Panc1 (cell line): ENCODE measurements around the gene RHBDL3. TPM values are rescaled to one million over a fixed set of nuclear protein-coding genes. Genes with fewer than 3 reads are reported as not detected.

Experiments used
- ATAC-seq: fragments of 200-7000 bp; cut with Tn5 transposase; 2 replicates; pipeline ENCODE4 v1.9.1; 2020; ENCODE audit warnings: mild to moderate bottlenecking, moderate library complexity
- BruUV-seq: library from RNA; stranded (reverse); fragments of 400-500 nt; replicated peaks from 2 replicates; lab custom pipeline; 2021; lab: Mats Ljungman, UMichigan
- CTCF ChIA-PET: fragments of 300-600 bp; sonication (Branson Sonifier 250); formaldehyde crosslinking; loops from one replicate; lab custom pipeline; 2022; ENCODE audit warnings: antibody characterized with exemption; lab: Charles Lee
- POLR2A ChIA-PET: fragments of 300-600 bp; sonication (Branson Sonifier 250); formaldehyde crosslinking; loops from one replicate; lab custom pipeline; 2022; ENCODE audit warnings: antibody characterized with exemption; lab: Charles Lee
- DNase-seq: peaks from one replicate; pipeline ENCODE4 v3.0.0-alpha.2; 2010; ENCODE audit warnings: low read depth, low spot score
- H3K27ac ChIP-seq: 2 replicates; pipeline ENCODE4 v1.5.1; 2011; ENCODE audit warnings: mild to moderate bottlenecking, low read length, inconsistent platforms
- H3K27me3 ChIP-seq: fragments of 200-500 bp; sonication (Bioruptor generic); 2 replicates; pipeline ENCODE4 v1.6.0; 2014; ENCODE audit warnings: low read length, inconsistent platforms; ENCODE audit not compliant: control insufficient read depth, insufficient read depth
- H3K36me3 ChIP-seq: fragments of 200-500 bp; sonication (Bioruptor generic); 2 replicates; pipeline ENCODE4 v1.5.1; 2014; ENCODE audit warnings: inconsistent platforms, mild to moderate bottlenecking, low read length, moderate library complexity; ENCODE audit not compliant: control insufficient read depth, insufficient read depth
- H3K4me1 ChIP-seq: 2 replicates; pipeline ENCODE4 v1.5.1; 2011; ENCODE audit warnings: inconsistent platforms, mild to moderate bottlenecking, low read length, moderate library complexity; ENCODE audit not compliant: control insufficient read depth, insufficient read depth
- H3K4me3 ChIP-seq, 2 experiments: 2 replicates each; pipeline ENCODE4 v1.5.1; 2011 to 2012; ENCODE audit warnings: low read depth in 2 of 2, low read length in 2 of 2, mild to moderate bottlenecking in 2 of 2, inconsistent platforms in 1 of 2, moderate library complexity in 1 of 2
- H3K9me3 ChIP-seq: fragments of 200-500 bp; sonication (Bioruptor generic); 2 replicates; pipeline ENCODE4 v1.5.1; 2014; ENCODE audit warnings: low read depth, mild to moderate bottlenecking, inconsistent platforms, low read length, moderate library complexity; ENCODE audit not compliant: control insufficient read depth, insufficient read depth
- POLR2AphosphoS5 ChIP-seq: IDR thresholded peaks from 2 replicates; pipeline ENCODE4 v1.6.1; 2012; ENCODE audit warnings: mild to moderate bottlenecking, low read depth, low read length, moderate library complexity
- SIN3A ChIP-seq: IDR thresholded peaks from 2 replicates; pipeline ENCODE4 v1.6.1; 2012; ENCODE audit warnings: low read depth, mild to moderate bottlenecking, low read length, moderate library complexity, borderline replicate concordance; ENCODE audit not compliant: insufficient read depth
- TCF7L2 ChIP-seq: IDR thresholded peaks from 2 replicates; pipeline ENCODE4 v1.6.1; 2011; ENCODE audit warnings: mild to moderate bottlenecking, low read depth, low read length, inconsistent platforms
- in situ Hi-C: cut with HindIII; loops from 2 replicates; pipeline ENCODE4 v1.10.0; 2016; ENCODE audit warnings: low sequenced_read_pairs, low pct_unique_long_range_greater_than_20kb
- intact Hi-C: fragments of 100-400 bp; cut with micrococcal nuclease; formaldehyde crosslinking; loops from one replicate; pipeline ENCODE4 v1.10.0; 2022; ENCODE audit not compliant: unreplicated experiment
- total RNA-seq: library from RNA; stranded (reverse); gene quantifications from one replicate; pipeline ENCODE4 v1.2.1, GENCODE V29; 2021; ENCODE audit not compliant: unreplicated experiment
- TF ChIP-seq, protein P1 (sequence below): fragments of 450-650 bp; IDR thresholded peaks from 2 replicates; pipeline ENCODE4 v1.5.1; 2017; ENCODE audit warnings: mild to moderate bottlenecking
- TF ChIP-seq, protein P2 (sequence below), 2 experiments: IDR thresholded peaks; 2 replicates each; pipeline ENCODE4 v1.6.1; 2011 to 2012; ENCODE audit warnings: low read depth in 2 of 2, control low read depth in 1 of 2, low read length in 1 of 2, mild to moderate bottlenecking in 1 of 2, moderate library complexity in 1 of 2; ENCODE audit not compliant: insufficient read depth in 1 of 2

RHBDL3 gene
- total RNA-seq, 1 experiment from 2014 or later = 3.2 TPM

DNA sequence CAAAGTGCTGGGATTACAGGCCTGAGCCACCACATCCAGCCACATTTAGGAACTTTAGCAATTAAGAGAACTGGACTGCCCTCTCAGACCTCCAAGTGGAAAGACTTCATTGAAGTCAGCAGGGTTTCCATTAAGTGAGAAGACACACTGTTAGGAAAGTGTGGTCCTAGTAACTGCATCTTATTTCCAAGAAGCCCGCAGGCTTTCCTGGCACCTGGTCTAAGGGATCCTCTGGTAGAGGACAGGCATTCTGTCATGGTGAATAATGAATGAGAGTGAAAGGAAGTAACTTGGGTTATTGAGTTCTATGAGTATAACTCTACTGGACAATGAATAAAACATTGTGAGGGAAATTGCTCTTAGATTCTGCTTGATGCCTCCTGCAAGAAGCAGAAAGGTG lies 62.3 kb downstream of the RHBDL3 start:
- in situ Hi-C loops = no loop called here
- POLR2A ChIA-PET = no interaction called here
- intact Hi-C loops = no loop called here

DNA sequence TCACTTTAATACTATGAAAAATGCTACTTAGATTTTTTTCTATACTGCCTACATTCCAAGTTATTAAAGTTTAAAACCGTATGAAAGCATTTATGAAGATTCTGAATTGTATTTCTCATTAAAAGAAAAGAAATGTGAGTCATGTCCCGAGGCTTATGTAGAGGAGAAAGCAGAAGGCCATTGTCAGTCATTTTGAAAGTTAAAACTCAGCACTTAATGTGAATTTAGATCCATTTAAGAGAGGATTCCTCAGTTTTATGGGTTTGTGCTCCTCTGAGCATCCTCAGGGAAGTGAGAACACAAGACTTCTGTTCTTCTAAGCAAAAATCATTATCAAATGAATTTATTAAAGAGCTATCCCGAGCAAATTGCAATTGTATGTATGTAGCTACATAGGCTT lies 64.5 kb downstream of the RHBDL3 start:
- ATAC-seq = no peak
- POLR2A ChIA-PET = interaction anchor here (1.5 kb wide), 1 partner anchor 15 kb away, joined by 3 read pairs; no protein-coding TSS in a partner anchor
- Histone ChIP-seq H3K27me3 (no peaks in the 10 kb centered on the region), H3K27ac (no peak overlapping the region), H3K36me3 (peaks cover 5% of the 10 kb centered on the region; the same call in 1 of the 2 replicates), H3K9me3 (no peaks in the 10 kb centered on the region), H3K4me1 (no peaks in the 10 kb centered on the region), H3K4me3 (no peak overlapping the region)
- no peak for DNase-seq
- in situ Hi-C loops (no loop called here), intact Hi-C loops (no loop called here)
- TF ChIP-seq, protein P1, sequence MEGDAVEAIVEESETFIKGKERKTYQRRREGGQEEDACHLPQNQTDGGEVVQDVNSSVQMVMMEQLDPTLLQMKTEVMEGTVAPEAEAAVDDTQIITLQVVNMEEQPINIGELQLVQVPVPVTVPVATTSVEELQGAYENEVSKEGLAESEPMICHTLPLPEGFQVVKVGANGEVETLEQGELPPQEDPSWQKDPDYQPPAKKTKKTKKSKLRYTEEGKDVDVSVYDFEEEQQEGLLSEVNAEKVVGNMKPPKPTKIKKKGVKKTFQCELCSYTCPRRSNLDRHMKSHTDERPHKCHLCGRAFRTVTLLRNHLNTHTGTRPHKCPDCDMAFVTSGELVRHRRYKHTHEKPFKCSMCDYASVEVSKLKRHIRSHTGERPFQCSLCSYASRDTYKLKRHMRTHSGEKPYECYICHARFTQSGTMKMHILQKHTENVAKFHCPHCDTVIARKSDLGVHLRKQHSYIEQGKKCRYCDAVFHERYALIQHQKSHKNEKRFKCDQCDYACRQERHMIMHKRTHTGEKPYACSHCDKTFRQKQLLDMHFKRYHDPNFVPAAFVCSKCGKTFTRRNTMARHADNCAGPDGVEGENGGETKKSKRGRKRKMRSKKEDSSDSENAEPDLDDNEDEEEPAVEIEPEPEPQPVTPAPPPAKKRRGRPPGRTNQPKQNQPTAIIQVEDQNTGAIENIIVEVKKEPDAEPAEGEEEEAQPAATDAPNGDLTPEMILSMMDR = no peak
- TF ChIP-seq POLR2AphosphoS5 (no peak), SIN3A (no peak), TCF7L2 (no peak)
- TF ChIP-seq, protein P2, sequence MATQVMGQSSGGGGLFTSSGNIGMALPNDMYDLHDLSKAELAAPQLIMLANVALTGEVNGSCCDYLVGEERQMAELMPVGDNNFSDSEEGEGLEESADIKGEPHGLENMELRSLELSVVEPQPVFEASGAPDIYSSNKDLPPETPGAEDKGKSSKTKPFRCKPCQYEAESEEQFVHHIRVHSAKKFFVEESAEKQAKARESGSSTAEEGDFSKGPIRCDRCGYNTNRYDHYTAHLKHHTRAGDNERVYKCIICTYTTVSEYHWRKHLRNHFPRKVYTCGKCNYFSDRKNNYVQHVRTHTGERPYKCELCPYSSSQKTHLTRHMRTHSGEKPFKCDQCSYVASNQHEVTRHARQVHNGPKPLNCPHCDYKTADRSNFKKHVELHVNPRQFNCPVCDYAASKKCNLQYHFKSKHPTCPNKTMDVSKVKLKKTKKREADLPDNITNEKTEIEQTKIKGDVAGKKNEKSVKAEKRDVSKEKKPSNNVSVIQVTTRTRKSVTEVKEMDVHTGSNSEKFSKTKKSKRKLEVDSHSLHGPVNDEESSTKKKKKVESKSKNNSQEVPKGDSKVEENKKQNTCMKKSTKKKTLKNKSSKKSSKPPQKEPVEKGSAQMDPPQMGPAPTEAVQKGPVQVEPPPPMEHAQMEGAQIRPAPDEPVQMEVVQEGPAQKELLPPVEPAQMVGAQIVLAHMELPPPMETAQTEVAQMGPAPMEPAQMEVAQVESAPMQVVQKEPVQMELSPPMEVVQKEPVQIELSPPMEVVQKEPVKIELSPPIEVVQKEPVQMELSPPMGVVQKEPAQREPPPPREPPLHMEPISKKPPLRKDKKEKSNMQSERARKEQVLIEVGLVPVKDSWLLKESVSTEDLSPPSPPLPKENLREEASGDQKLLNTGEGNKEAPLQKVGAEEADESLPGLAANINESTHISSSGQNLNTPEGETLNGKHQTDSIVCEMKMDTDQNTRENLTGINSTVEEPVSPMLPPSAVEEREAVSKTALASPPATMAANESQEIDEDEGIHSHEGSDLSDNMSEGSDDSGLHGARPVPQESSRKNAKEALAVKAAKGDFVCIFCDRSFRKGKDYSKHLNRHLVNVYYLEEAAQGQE (IDR thresholded peaks at IDR 0.05; ENCODE audit: insufficient read depth in 1 of 2, low read depth in 2 of 2, low read length in 1 of 2) = no peak
- BruUV-seq = no TSS peak
- CTCF ChIA-PET = no interaction called here

More for the DNA sequence above, 62.3 kb downstream of the RHBDL3 start:
- BruUV-seq = no TSS peak
- Histone ChIP-seq H3K27me3 (no peaks in the 10 kb centered on the region), H3K4me1 (peaks cover 8% of the 10 kb centered on the region), H3K4me3 (no peak overlapping the region), H3K9me3 (no peaks in the 10 kb centered on the region), H3K27ac (no peak overlapping the region), H3K36me3 (no peaks in the 10 kb centered on the region)
- DNase-seq = no peak
- TF ChIP-seq, protein P1 = no peak
- no peak for TF ChIP-seq POLR2AphosphoS5
- TF ChIP-seq, protein P2 (IDR thresholded peaks at IDR 0.05; ENCODE audit: insufficient read depth in 1 of 2, low read depth in 2 of 2, low read length in 1 of 2) = no peak
- no peak for TF ChIP-seq SIN3A
- TF ChIP-seq TCF7L2 = no peak
- CTCF ChIA-PET = no interaction called here
- no peak for ATAC-seq
